Placental epithelial cell (primary cell): ENCODE results near the gene GZMB. TPM values are rescaled to one million over a fixed set of nuclear protein-coding genes. Genes with fewer than 3 reads are reported as not detected.

Source experiments
- total RNA-seq: library from RNA; depleted of rRNA; stranded (reverse); fragments of >200 nt; gene quantifications from 2 replicates; pipeline ENCODE4 v1.2.3, GENCODE V29; 2012

Gene GZMB, protein sequence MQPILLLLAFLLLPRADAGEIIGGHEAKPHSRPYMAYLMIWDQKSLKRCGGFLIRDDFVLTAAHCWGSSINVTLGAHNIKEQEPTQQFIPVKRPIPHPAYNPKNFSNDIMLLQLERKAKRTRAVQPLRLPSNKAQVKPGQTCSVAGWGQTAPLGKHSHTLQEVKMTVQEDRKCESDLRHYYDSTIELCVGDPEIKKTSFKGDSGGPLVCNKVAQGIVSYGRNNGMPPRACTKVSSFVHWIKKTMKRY
- total RNA-seq: not detected in 2 replicates

DNA sequence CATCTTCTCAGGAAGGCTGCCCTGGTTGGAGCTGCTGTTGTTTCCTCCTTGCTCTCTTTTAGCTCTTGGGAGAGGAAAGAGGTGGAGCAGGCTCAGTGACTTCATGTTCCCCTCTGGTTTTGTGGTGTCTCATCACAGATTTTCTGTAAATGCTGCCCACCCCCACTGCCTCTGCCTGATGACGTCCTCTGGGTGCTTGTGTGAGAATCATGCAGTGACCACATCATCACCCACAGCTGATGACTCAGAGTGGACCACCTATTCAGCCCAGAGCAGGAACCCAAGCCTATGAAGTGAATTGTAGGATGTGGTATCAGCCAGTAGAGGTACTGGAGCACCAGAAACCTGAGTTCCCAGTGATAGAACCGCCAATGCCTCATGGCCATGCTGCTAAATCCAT is at the start of gene GZMB:
GZMB (minus strand) TSS at position 33 of the 400 bp plus-strand sequence; CDS start at position 3, 30 bp downstream.

DNA sequence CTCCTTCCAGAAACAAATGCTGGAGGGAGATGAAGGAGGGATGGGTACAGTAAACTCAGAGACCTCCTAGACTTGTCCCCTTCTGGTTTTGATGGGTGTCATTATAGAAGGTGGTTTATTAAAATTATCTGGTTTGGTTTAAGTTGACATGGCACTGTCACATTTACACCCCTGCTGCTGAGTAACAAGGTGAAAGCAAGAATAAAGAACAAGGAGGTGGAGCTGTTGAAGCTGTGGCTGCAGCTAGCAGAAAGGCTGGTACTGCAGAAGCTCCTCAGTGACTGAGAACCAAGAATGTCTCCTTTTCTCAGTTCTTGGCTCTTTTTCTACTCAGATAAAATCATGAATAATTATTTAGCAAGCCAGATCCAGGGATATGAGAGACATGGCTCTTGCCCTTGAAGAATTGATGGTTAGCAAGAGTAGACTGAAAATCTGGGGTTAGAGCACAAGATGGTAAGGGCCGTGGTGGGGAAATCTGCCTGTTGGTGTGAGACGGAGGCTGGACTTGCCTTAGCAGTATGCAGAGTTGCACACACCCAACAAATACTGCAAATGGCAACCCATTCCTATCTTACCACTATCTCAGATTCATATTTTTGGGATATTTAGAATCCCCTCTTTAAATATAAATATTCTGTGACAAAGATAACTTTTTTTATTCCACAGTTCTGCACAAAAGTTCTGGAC is 24.2 kb downstream of the GZMB start, which contains the start of gene GZMH:
GZMH (minus strand) TSS at position 31 of the 690 bp plus-strand sequence. CDS start 72 bp downstream, outside the sequence.

Other genes starting within 250 kb of the GZMB start
- 116 and 153 TPM in 2 replicates for gene NYNRIN, start 235.2 kb downstream of the GZMB start, total RNA-seq
- gene CBLN3, start 204.5 kb downstream of the GZMB start, total RNA-seq: 0.87 and 2.4 TPM in 2 replicates
- 143 and 152 TPM in 2 replicates for gene KHNYN, start 204.2 kb downstream of the GZMB start, total RNA-seq
- gene SDR39U1, start 191.4 kb downstream of the GZMB start, total RNA-seq: 14.1 and 23.2 TPM in 2 replicates
- not detected in 2 replicates for gene CMA1, start 125.9 kb downstream of the GZMB start, total RNA-seq
- gene CTSG, start 57.9 kb downstream of the GZMB start, total RNA-seq: not detected in 2 replicates
- not detected in 2 replicates for gene GZMH, start 24.5 kb downstream of the GZMB start, total RNA-seq